ENCODE results near the gene HOXA9. TPM values are rescaled to one million over a fixed set of nuclear protein-coding genes. Genes with fewer than 3 reads are reported as not detected.

HOXA9 gene
- total RNA-seq, 2 experiments from 2014 or later, result not detected

GRCh38 chr7:27188386-27189294 lies 23.3 kb upstream of the HOXA9 start:
- peak overlapping the region; percentile 54 for H3K27ac Mint-ChIP-seq
- peak overlapping the region; percentile 73 for H3K4me3 Mint-ChIP-seq
- DNase-seq, result peak; percentile 58
- ATAC-seq (ENCODE audit: low read depth), result peak; percentile 59
- peaks cover 32% of the 10 kb centered on the region for H3K4me1 Mint-ChIP-seq
- no peaks in the 10 kb centered on the region for H3K9me3 Mint-ChIP-seq
- peaks cover 93% of the 10 kb centered on the region for H3K27me3 Mint-ChIP-seq
- H3K36me3 Mint-ChIP-seq, result peaks cover 2% of the 10 kb centered on the region
- POLR2A ChIA-PET, result no interaction called here

GRCh38 chr7:27187475-27188385 lies 22.4 kb upstream of the HOXA9 start:
- peaks cover 30% of the 10 kb centered on the region for H3K4me1 Mint-ChIP-seq
- POLR2A ChIA-PET, result interaction anchor here (0.8 kb wide), 1 partner anchor 14 kb away, joined by 3 read pairs; no protein-coding TSS in a partner anchor
- DNase-seq (peak; percentile 35), ATAC-seq (ENCODE audit: low read depth) (no peak)
- no peaks in the 10 kb centered on the region for H3K9me3 Mint-ChIP-seq
- H3K36me3 Mint-ChIP-seq, result peaks cover 2% of the 10 kb centered on the region
- no peak overlapping the region for H3K27ac Mint-ChIP-seq
- peaks cover 95% of the 10 kb centered on the region for H3K27me3 Mint-ChIP-seq
- peak overlapping the region; percentile 73 for H3K4me3 Mint-ChIP-seq

- ATAC-seq (ENCODE audit: low read depth) (no peak), DNase-seq (peak; percentile 8)
- Mint-ChIP-seq H3K27me3 (peaks cover 93% of the 10 kb centered on the region), H3K36me3 (peaks cover 2% of the 10 kb centered on the region), H3K27ac (no peak overlapping the region), H3K4me1 (peaks cover 30% of the 10 kb centered on the region), H3K9me3 (no peaks in the 10 kb centered on the region), H3K4me3 (no peak overlapping the region)
- POLR2A ChIA-PET, result interaction anchor here (0.8 kb wide), 1 partner anchor 13 kb away, joined by 3 read pairs; no protein-coding TSS in a partner anchor
These were observed 21.5 kb upstream of the HOXA9 start for GRCh38 chr7:27186668-27187474.

GRCh38 chr7:27185854-27186667 lies 20.7 kb upstream of the HOXA9 start:
- POLR2A ChIA-PET, result interaction anchor here (0.9 kb wide), 1 partner anchor 31 kb away, joined by 4 read pairs; no protein-coding TSS in a partner anchor
- peak overlapping the region; percentile 27 for H3K27ac Mint-ChIP-seq
- no peak for ATAC-seq (ENCODE audit: low read depth)

GRCh38 chr7:27185013-27185853 lies 19.9 kb upstream of the HOXA9 start, which contains the start of gene HOXA11:
HOXA11 (minus strand) TSS chr7:27185232; CDS start chr7:27185144, 88 bp downstream.
- H3K9me3 Mint-ChIP-seq, result no peaks in the 10 kb centered on the region
- H3K4me1 Mint-ChIP-seq, result peaks cover 30% of the 10 kb centered on the region
- POLR2A ChIA-PET, result interaction anchor here (0.9 kb wide), 1 partner anchor 30 kb away, joined by 4 read pairs; no protein-coding TSS in a partner anchor
- peak; percentile 43 for DNase-seq
- peaks cover 2% of the 10 kb centered on the region for H3K36me3 Mint-ChIP-seq
- H3K27me3 Mint-ChIP-seq, result peaks cover 88% of the 10 kb centered on the region
- no peak for ATAC-seq (ENCODE audit: low read depth)
- H3K4me3 Mint-ChIP-seq, result peak within 1 kb of the TSS; percentile 68
- peak within 1 kb of the TSS; percentile 27 for H3K27ac Mint-ChIP-seq

More at GRCh38 chr7:27185854-27186667, 20.7 kb upstream of the HOXA9 start:
- peaks cover 2% of the 10 kb centered on the region for H3K36me3 Mint-ChIP-seq
- peak overlapping the region; percentile 68 for H3K4me3 Mint-ChIP-seq
- H3K4me1 Mint-ChIP-seq, result peaks cover 30% of the 10 kb centered on the region
- peaks cover 92% of the 10 kb centered on the region for H3K27me3 Mint-ChIP-seq
- no peaks in the 10 kb centered on the region for H3K9me3 Mint-ChIP-seq
- peak; percentile 42 for DNase-seq

- peak; percentile 59 for DNase-seq
- no peak for ATAC-seq (ENCODE audit: low read depth)
- POLR2A ChIA-PET, result no interaction called here
These were observed 19.1 kb upstream of the HOXA9 start for GRCh38 chr7:27184337-27185012.

GRCh38 chr7:27183682-27184336 lies 18.5 kb upstream of the HOXA9 start:
- Mint-ChIP-seq H3K4me1 (peaks cover 32% of the 10 kb centered on the region), H3K9me3 (no peaks in the 10 kb centered on the region), H3K27ac (no peak overlapping the region), H3K27me3 (peaks cover 85% of the 10 kb centered on the region), H3K36me3 (peaks cover 1% of the 10 kb centered on the region), H3K4me3 (peak overlapping the region; percentile 40)
- peak; percentile 27 for DNase-seq
- POLR2A ChIA-PET, result interaction anchor here (0.6 kb wide), 1 partner anchor 29 kb away, joined by 5 read pairs; no protein-coding TSS in a partner anchor
- no peak for ATAC-seq (ENCODE audit: low read depth)

More at GRCh38 chr7:27184337-27185012, 19.1 kb upstream of the HOXA9 start:
- Mint-ChIP-seq H3K4me3 (peak overlapping the region; percentile 68), H3K27me3 (peaks cover 85% of the 10 kb centered on the region), H3K4me1 (peaks cover 31% of the 10 kb centered on the region), H3K27ac (peak overlapping the region; percentile 22), H3K36me3 (peaks cover 1% of the 10 kb centered on the region), H3K9me3 (no peaks in the 10 kb centered on the region)

- H3K27ac Mint-ChIP-seq, result no peak overlapping the region
- H3K9me3 Mint-ChIP-seq, result no peaks in the 10 kb centered on the region
- DNase-seq (peak; percentile 34), ATAC-seq (ENCODE audit: low read depth) (no peak)
- peaks cover 25% of the 10 kb centered on the region for H3K4me1 Mint-ChIP-seq
- peaks cover 1% of the 10 kb centered on the region for H3K36me3 Mint-ChIP-seq
- no peak overlapping the region for H3K4me3 Mint-ChIP-seq
- POLR2A ChIA-PET, result interaction anchor here (0.6 kb wide), 1 partner anchor 28 kb away, joined by 5 read pairs; no protein-coding TSS in a partner anchor
- peaks cover 85% of the 10 kb centered on the region for H3K27me3 Mint-ChIP-seq
These were observed 17.7 kb upstream of the HOXA9 start for GRCh38 chr7:27182861-27183681.

GRCh38 chr7:27182285-27182841 lies 17.0 kb upstream of the HOXA9 start:
- H3K27ac Mint-ChIP-seq, result no peak overlapping the region
- peaks cover 85% of the 10 kb centered on the region for H3K27me3 Mint-ChIP-seq
- H3K4me1 Mint-ChIP-seq, result peaks cover 21% of the 10 kb centered on the region
- DNase-seq, result no peak
- no peaks in the 10 kb centered on the region for H3K9me3 Mint-ChIP-seq
- peaks cover 1% of the 10 kb centered on the region for H3K36me3 Mint-ChIP-seq
- POLR2A ChIA-PET, result no interaction called here
- ATAC-seq (ENCODE audit: low read depth), result no peak
- no peak overlapping the region for H3K4me3 Mint-ChIP-seq

Data from activated naive CD8-positive, alpha-beta T cell treated with anti-CD3 and anti-CD28 coated beads, Interleukin-2, amount 10 ng/mL, durations not matched to agents 7 days and 5 days (primary cell).